Sigmoid colon (tissue), 4 donors: ENCODE measurements around the gene CACNA1C.

Source experiments
- CTCF ChIP-seq, 4 experiments: fragments of 450-650 bp in 3 of 4; fragments of 200-600 bp in 1 of 4; IDR thresholded peaks; one replicate each; pipeline ENCODE4 v1.5.1; 2016 to 2019; ENCODE audit warnings: antibody characterized with exemption in 4 of 4, mild to moderate bottlenecking in 3 of 4, moderate library complexity in 2 of 4
- EP300 ChIP-seq, 4 donors: sonication (generic); formaldehyde crosslinking; IDR thresholded peaks; one replicate each; pipeline ENCODE4 v1.6.1; 2017; ENCODE audit warnings: antibody characterized with exemption in 4 of 4
- POLR2A ChIP-seq, 2 donors: fragments of 450-650 bp; IDR thresholded peaks; one replicate each; pipeline ENCODE4 v1.6.1; 2016; ENCODE audit warnings: antibody characterized with exemption in 2 of 2, mild to moderate bottlenecking in 2 of 2, moderate library complexity in 2 of 2
- POLR2AphosphoS5 ChIP-seq, 4 donors: sonication (generic); formaldehyde crosslinking; IDR thresholded peaks; one replicate each; pipeline ENCODE4 v1.6.1; 2017; ENCODE audit warnings: antibody characterized with exemption in 4 of 4

GRCh38 chr12:2064071-2064507 is 11.3 kb downstream of the CACNA1C start:
- TF ChIP-seq POLR2A (IDR thresholded peaks at IDR 0.05), result no peak
- TF ChIP-seq CTCF (IDR thresholded peaks at IDR 0.05), result no peak
- no peak for TF ChIP-seq POLR2AphosphoS5 (IDR thresholded peaks at IDR 0.05)
- TF ChIP-seq EP300 (IDR thresholded peaks at IDR 0.05), result no peak
